ENCODE results near the gene PITRM1.
"Not testable (repeated sequence)": the region's sequence is repeated elsewhere in the genome, so short reads cannot be mapped to it uniquely, and the experiment has no call there.

The PITRM1 gene

DNA sequence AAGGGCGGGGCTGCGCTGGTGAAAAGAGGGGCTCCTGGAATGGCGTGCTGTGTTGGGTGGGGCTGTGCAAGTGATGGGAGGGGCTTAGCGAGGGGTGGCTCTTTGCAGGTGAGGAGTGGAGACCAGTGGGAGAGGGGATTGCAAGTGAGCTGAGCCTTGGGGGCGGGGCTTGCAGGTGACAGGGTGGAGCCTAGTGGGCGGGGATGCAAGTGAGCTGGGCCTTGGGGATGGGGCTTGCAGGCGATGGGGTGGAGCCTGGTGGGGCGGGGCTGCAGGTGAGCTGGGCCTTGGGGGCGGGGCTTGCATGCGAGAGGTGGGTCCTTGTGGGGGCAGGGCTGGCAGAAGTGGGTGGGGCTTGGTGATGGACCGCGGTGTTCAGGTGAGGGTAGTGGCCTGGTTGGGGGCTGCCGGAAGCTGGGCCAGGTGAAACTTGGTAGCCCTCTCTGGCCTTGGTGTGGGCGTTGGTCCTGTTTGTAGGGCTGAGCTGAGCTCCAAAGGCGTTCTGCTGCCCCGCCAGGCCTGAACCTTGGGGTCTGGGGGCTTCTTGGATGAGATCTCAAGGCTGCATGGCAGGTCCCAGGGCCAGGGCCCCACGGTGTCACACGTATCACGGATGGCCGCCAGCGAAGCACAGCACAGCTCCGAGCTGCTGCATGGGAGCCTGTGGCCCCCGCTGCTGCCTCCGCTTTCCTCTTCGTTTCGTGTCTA lies 743 bp upstream of the PITRM1 start:
- DNase-seq (no peak), ATAC-seq (ENCODE audit: insufficient read depth, low read depth) (no peak)
- H3K27ac ChIP-seq (ENCODE audit: low read length), result no peak overlapping the region
- no peaks in the 10 kb centered on the region for H4K20me1 ChIP-seq (ENCODE audit: insufficient read depth, low read length)
- H3K9me3 ChIP-seq (ENCODE audit: insufficient read depth, low read length, severe bottlenecking), result no peaks in the 10 kb centered on the region
- H3K36me3 ChIP-seq (ENCODE audit: insufficient read depth, low read length), result peaks cover 17% of the 10 kb centered on the region
- no peak overlapping the region; the same call in 1 of the 2 replicates for H2AFZ ChIP-seq (ENCODE audit: low read depth, low read length)
- H3K4me1 ChIP-seq (ENCODE audit: insufficient read depth, low read length), result peaks cover 21% of the 10 kb centered on the region
- peaks cover 15% of the 10 kb centered on the region for H3K79me2 ChIP-seq (ENCODE audit: insufficient read depth, low read length)
- TF ChIP-seq, protein P1, sequence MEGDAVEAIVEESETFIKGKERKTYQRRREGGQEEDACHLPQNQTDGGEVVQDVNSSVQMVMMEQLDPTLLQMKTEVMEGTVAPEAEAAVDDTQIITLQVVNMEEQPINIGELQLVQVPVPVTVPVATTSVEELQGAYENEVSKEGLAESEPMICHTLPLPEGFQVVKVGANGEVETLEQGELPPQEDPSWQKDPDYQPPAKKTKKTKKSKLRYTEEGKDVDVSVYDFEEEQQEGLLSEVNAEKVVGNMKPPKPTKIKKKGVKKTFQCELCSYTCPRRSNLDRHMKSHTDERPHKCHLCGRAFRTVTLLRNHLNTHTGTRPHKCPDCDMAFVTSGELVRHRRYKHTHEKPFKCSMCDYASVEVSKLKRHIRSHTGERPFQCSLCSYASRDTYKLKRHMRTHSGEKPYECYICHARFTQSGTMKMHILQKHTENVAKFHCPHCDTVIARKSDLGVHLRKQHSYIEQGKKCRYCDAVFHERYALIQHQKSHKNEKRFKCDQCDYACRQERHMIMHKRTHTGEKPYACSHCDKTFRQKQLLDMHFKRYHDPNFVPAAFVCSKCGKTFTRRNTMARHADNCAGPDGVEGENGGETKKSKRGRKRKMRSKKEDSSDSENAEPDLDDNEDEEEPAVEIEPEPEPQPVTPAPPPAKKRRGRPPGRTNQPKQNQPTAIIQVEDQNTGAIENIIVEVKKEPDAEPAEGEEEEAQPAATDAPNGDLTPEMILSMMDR (IDR thresholded peaks at IDR 0.05; ENCODE audit: borderline replicate concordance, extremely low read depth, low read length, poor library complexity, severe bottlenecking), result no peak
- TF ChIP-seq EZH2 (IDR thresholded peaks at IDR 0.05; ENCODE audit: borderline replicate concordance, low read depth, low read length, severe bottlenecking), result no peak
- H3K4me2 ChIP-seq (ENCODE audit: insufficient read depth, low read length), result peak overlapping the region; percentile 76
- H3K9ac ChIP-seq (ENCODE audit: low read depth, low read length), result no peak overlapping the region
- H3K4me3 ChIP-seq (ENCODE audit: low read depth in 1 of 2, low read length in 2 of 2), result peak overlapping the region in 1 of 2 experiments; percentile 60; a peak in 2 of 4 replicates
- H3K27me3 ChIP-seq (ENCODE audit: insufficient read depth, low read length, poor library complexity), result no peaks in the 10 kb centered on the region

DNA sequence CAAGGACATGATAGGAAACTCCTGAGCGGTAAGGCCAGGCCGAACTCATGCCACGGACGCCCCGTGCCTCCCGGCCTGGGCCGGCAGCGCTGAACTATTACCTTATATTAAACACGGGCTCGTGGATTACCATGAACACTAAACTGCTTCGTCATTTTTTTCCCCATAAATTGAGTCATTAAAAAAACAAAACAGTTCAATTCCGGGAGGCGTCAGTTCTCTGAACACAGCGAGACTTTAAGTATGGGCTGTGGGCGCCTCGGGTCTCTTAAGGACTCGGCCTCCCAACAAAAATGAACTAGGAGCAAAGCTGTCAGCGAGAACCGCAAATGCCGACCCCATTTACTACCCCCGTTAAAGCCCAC lies 519 bp downstream of the PITRM1 start:
- Histone ChIP-seq H3K4me3 (ENCODE audit: low read depth in 1 of 2, low read length in 2 of 2) (peak overlapping the region; percentile 65 to 92), H4K20me1 (ENCODE audit: insufficient read depth, low read length) (0 out of 2 replicates have a peak, but pooled peaks cover 4% of the 10 kb centered on the region), H3K79me2 (ENCODE audit: insufficient read depth, low read length) (peaks cover 15% of the 10 kb centered on the region), H3K36me3 (ENCODE audit: insufficient read depth, low read length) (peaks cover 28% of the 10 kb centered on the region), H3K4me1 (ENCODE audit: insufficient read depth, low read length) (peaks cover 21% of the 10 kb centered on the region), H3K27me3 (ENCODE audit: insufficient read depth, low read length, poor library complexity) (no peaks in the 10 kb centered on the region), H3K9me3 (ENCODE audit: insufficient read depth, low read length, severe bottlenecking) (no peaks in the 10 kb centered on the region), H3K4me2 (ENCODE audit: insufficient read depth, low read length) (peak overlapping the region; percentile 80), H3K27ac (ENCODE audit: low read length) (peak overlapping the region; percentile 50), H3K9ac (ENCODE audit: low read depth, low read length) (peak overlapping the region; percentile 75), H2AFZ (ENCODE audit: low read depth, low read length) (peak overlapping the region; percentile 70)
- TF ChIP-seq EZH2 (IDR thresholded peaks at IDR 0.05; ENCODE audit: borderline replicate concordance, low read depth, low read length, severe bottlenecking), result no peak
- TF ChIP-seq, protein P1 (IDR thresholded peaks at IDR 0.05; ENCODE audit: borderline replicate concordance, extremely low read depth, low read length, poor library complexity, severe bottlenecking), result no peak
- DNase-seq, result no peak
- no peak for ATAC-seq (ENCODE audit: insufficient read depth, low read depth)

DNA sequence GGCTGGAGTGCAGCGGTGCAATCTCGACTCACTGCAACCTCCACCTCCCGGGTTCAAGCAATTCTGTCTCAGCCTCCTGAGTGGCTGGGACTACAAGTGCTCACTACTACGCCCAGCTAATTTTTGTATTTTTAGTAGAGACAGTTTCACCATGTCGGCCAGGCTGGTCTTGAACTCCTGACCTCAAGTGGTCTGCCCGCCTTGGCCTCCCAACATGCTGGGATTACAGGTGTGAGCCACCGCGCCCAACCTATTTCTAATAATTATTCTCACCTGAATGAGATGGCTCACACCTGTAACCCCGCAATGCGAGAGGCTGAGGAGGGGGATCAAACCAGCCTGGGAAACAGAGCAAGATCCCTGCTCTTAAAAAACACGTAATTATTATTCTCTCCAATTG lies 1.1 kb downstream of the PITRM1 start:
- H3K9me3 ChIP-seq (ENCODE audit: insufficient read depth, low read length, severe bottlenecking); H3K27me3 ChIP-seq (ENCODE audit: insufficient read depth, low read length, poor library complexity); ATAC-seq (ENCODE audit: insufficient read depth, low read depth); H4K20me1 ChIP-seq (ENCODE audit: insufficient read depth, low read length); DNase-seq; H3K27ac ChIP-seq (ENCODE audit: low read length): not testable (repeated sequence)
- H3K36me3 ChIP-seq (ENCODE audit: insufficient read depth, low read length), result peaks cover 34% of the 10 kb centered on the region
- H3K4me2 ChIP-seq (ENCODE audit: insufficient read depth, low read length), result peak overlapping the region; percentile 80
- peak overlapping the region; percentile 75 for H3K9ac ChIP-seq (ENCODE audit: low read depth, low read length)
- H3K4me1 ChIP-seq (ENCODE audit: insufficient read depth, low read length), result peaks cover 21% of the 10 kb centered on the region
- H3K79me2 ChIP-seq (ENCODE audit: insufficient read depth, low read length), result peaks cover 15% of the 10 kb centered on the region
- peak overlapping the region; percentile 65 to 92; a peak in 3 of 4 replicates for H3K4me3 ChIP-seq (ENCODE audit: low read depth in 1 of 2, low read length in 2 of 2)
- 0 out of 2 replicates have a peak overlapping the region, but pooled peaks have one; percentile 70 for H2AFZ ChIP-seq (ENCODE audit: low read depth, low read length)

DNA sequence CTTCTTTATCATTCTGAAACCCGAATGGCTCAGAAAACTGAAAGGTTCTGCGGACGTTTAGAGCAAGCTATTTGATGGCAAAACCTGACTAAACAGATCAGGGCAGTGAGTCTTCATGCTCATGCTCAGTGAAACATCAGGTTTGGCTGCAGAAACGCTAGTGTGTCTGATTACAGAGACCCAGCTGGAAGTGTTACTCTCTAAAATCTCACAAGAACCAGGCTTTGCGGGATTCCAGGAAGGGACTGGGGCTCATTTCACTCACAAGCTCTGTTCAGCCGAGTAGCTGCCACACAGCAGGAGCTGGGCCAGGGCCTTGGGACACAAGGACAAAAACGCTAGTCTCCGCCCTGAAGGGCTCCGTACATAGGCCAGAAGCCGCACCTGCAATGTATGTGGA lies 2.9 kb downstream of the PITRM1 start:
- no peak overlapping the region for H3K27ac ChIP-seq (ENCODE audit: low read length)
- H3K27me3 ChIP-seq (ENCODE audit: insufficient read depth, low read length, poor library complexity), result no peaks in the 10 kb centered on the region
- 0 out of 2 replicates have a peak, but pooled peaks cover 4% of the 10 kb centered on the region for H4K20me1 ChIP-seq (ENCODE audit: insufficient read depth, low read length)
- H3K4me1 ChIP-seq (ENCODE audit: insufficient read depth, low read length), result peaks cover 21% of the 10 kb centered on the region
- H3K9me3 ChIP-seq (ENCODE audit: insufficient read depth, low read length, severe bottlenecking), result no peaks in the 10 kb centered on the region
- no peak for DNase-seq
- no peak overlapping the region for H2AFZ ChIP-seq (ENCODE audit: low read depth, low read length)
- no peak overlapping the region for H3K9ac ChIP-seq (ENCODE audit: low read depth, low read length)
- ATAC-seq (ENCODE audit: insufficient read depth, low read depth), result no peak
- H3K4me2 ChIP-seq (ENCODE audit: insufficient read depth, low read length), result no peak overlapping the region
- H3K4me3 ChIP-seq (ENCODE audit: low read depth in 1 of 2, low read length in 2 of 2), result no peak overlapping the region
- no peak for TF ChIP-seq EZH2 (IDR thresholded peaks at IDR 0.05; ENCODE audit: borderline replicate concordance, low read depth, low read length, severe bottlenecking)
- TF ChIP-seq, protein P1 (IDR thresholded peaks at IDR 0.05; ENCODE audit: borderline replicate concordance, extremely low read depth, low read length, poor library complexity, severe bottlenecking), result no peak
- H3K79me2 ChIP-seq (ENCODE audit: insufficient read depth, low read length), result peaks cover 15% of the 10 kb centered on the region
- H3K36me3 ChIP-seq (ENCODE audit: insufficient read depth, low read length), result peaks cover 52% of the 10 kb centered on the region

Measured in DND-41 (cell line).